Activated T-cell treated with anti-CD3 and anti-CD28 coated beads for 24 hours (primary cell): ENCODE measurements around the gene KRT81.
"Not testable (repeated sequence)": the region's sequence is repeated elsewhere in the genome, so short reads cannot be mapped to it uniquely, and the experiment has no call there.

Experiments used
- DNase-seq: peaks from one replicate; pipeline ENCODE4 v3.0.0-alpha.2; 2020; ENCODE audit warnings: low read depth

Gene KRT81

GRCh38 chr12:52274521-52275120 is 16.7 kb downstream of the KRT81 start, which contains the start of gene KRT86:
KRT86 (plus strand) TSS chr12:52274645; CDS start chr12:52301917, 27,272 bp downstream.
- DNase-seq = no peak

GRCh38 chr12:52271158-52271557 is 20.2 kb downstream of the KRT81 start:
- DNase-seq = no peak

GRCh38 chr12:52270541-52271070 is 20.7 kb downstream of the KRT81 start:
- DNase-seq = no peak

GRCh38 chr12:52268212-52268611 is 23.1 kb downstream of the KRT81 start:
- no peak for DNase-seq

- no peak for DNase-seq
Measured at GRCh38 chr12:52267699-52268098, 23.6 kb downstream of the KRT81 start.

- DNase-seq = no peak
Measured at GRCh38 chr12:52267266-52267665, 24.1 kb downstream of the KRT81 start.

GRCh38 chr12:52266514-52266913 is 24.8 kb downstream of the KRT81 start:
- no peak for DNase-seq

- DNase-seq = no peak
Measured at GRCh38 chr12:52264435-52264825, 26.9 kb downstream of the KRT81 start.

- no peak for DNase-seq
Measured at GRCh38 chr12:52263761-52264434, 27.4 kb downstream of the KRT81 start.

GRCh38 chr12:52262286-52262685 is 29.0 kb downstream of the KRT81 start:
- DNase-seq = no peak

GRCh38 chr12:52261208-52261484 is 30.2 kb downstream of the KRT81 start:
- no peak for DNase-seq

- DNase-seq = no peak
Measured at GRCh38 chr12:52260361-52261207, 30.8 kb downstream of the KRT81 start.

GRCh38 chr12:52259657-52260243 is 31.6 kb downstream of the KRT81 start:
- DNase-seq = no peak

GRCh38 chr12:52258335-52258901 is 32.9 kb downstream of the KRT81 start:
- DNase-seq = no peak

GRCh38 chr12:52257922-52258321 is 33.4 kb downstream of the KRT81 start:
- DNase-seq = not testable (repeated sequence)

GRCh38 chr12:52257074-52257551 is 34.2 kb downstream of the KRT81 start:
- no peak for DNase-seq

- no peak for DNase-seq
Measured at GRCh38 chr12:52256584-52256935, 34.8 kb downstream of the KRT81 start.

GRCh38 chr12:52255926-52256583 is 35.3 kb downstream of the KRT81 start:
- DNase-seq = no peak

GRCh38 chr12:52254965-52255751 is 36.2 kb downstream of the KRT81 start:
- DNase-seq = no peak

- no peak for DNase-seq
Measured at GRCh38 chr12:52254180-52254964, 37.0 kb downstream of the KRT81 start.
